GM23338 (cell line): ENCODE measurements around the gene RAB31. TPM values are rescaled to one million over a fixed set of nuclear protein-coding genes. Genes with fewer than 3 reads are reported as not detected.

Experiments used
- ATAC-seq: fragments of 200-7000 bp; cut with Tn5 transposase; 3 replicates; pipeline ENCODE4 v1.9.1; 2020
- DNase-seq: peaks from one replicate; pipeline ENCODE4 v3.0.0-alpha.2; 2015; ENCODE audit warnings: low spot score
- H2AFZ ChIP-seq: fragments of 200-600 bp; sonication (generic); 2 replicates; pipeline ENCODE4 v1.8.0; 2016; ENCODE audit warnings: antibody characterized with exemption, mild to moderate bottlenecking, moderate library complexity
- H3F3A ChIP-seq: fragments of 200-600 bp; sonication (generic); replicated peaks from 2 replicates; pipeline ENCODE4 v1.8.0; 2017; ENCODE audit warnings: antibody characterized with exemption, mixed run types, low read depth
- H3K27ac ChIP-seq: fragments of 200-600 bp; sonication (generic); 2 replicates; pipeline ENCODE4 v1.6.1; 2016; ENCODE audit warnings: low read depth
- H3K27me3 ChIP-seq: fragments of 200-600 bp; sonication (generic); 2 replicates; pipeline ENCODE4 v1.8.0; 2016; ENCODE audit warnings: mild to moderate bottlenecking, mixed run types, moderate library complexity; ENCODE audit not compliant: insufficient read depth
- H3K36me3 ChIP-seq: fragments of 200-600 bp; sonication (generic); 2 replicates; pipeline ENCODE4 v1.8.0; 2016; ENCODE audit warnings: mild to moderate bottlenecking; ENCODE audit not compliant: insufficient read depth
- H3K4me1 ChIP-seq: fragments of 200-600 bp; sonication (generic); 2 replicates; pipeline ENCODE4 v1.8.0; 2016; ENCODE audit warnings: mild to moderate bottlenecking, moderate library complexity; ENCODE audit not compliant: insufficient read depth
- H3K4me2 ChIP-seq: fragments of 200-600 bp; sonication (generic); 2 replicates; pipeline ENCODE4 v1.7.1; 2017; ENCODE audit warnings: mixed run types
- H3K4me3 ChIP-seq: fragments of 200-600 bp; sonication (generic); 2 replicates; pipeline ENCODE4 v1.6.1; 2016; ENCODE audit warnings: mixed run types
- H3K79me2 ChIP-seq: fragments of 200-600 bp; sonication (generic); replicated peaks from 2 replicates; pipeline ENCODE4 v1.8.0; 2017; ENCODE audit warnings: mild to moderate bottlenecking; ENCODE audit not compliant: insufficient read depth
- H3K9me2 ChIP-seq: fragments of 200-600 bp; sonication (generic); 2 replicates; pipeline ENCODE4 v1.8.0; 2017; ENCODE audit not compliant: insufficient read depth
- H4K20me1 ChIP-seq: fragments of 200-600 bp; sonication (generic); replicated peaks from 2 replicates; pipeline ENCODE4 v1.8.0; 2017; ENCODE audit warnings: mild to moderate bottlenecking; ENCODE audit not compliant: insufficient read depth
- H3K27ac Mint-ChIP-seq: 2 replicates; pipeline ENCODE4 v1.8.0; 2020; ENCODE audit warnings: inconsistent platforms, mild to moderate bottlenecking, moderate library complexity, mixed read lengths
- H3K27me3 Mint-ChIP-seq: 3 replicates; pipeline ENCODE4 v1.8.0; 2022; ENCODE audit warnings: low read depth, mild to moderate bottlenecking, moderate library complexity, mixed read lengths, inconsistent platforms; ENCODE audit not compliant: insufficient read depth, poor library complexity
- H3K36me3 Mint-ChIP-seq: 3 replicates; pipeline ENCODE4 v1.8.0; 2021; ENCODE audit warnings: low read depth, mild to moderate bottlenecking, inconsistent platforms, moderate library complexity, mixed read lengths
- H3K4me1 Mint-ChIP-seq: 3 replicates; pipeline ENCODE4 v1.8.0; 2020; ENCODE audit warnings: mild to moderate bottlenecking, inconsistent platforms, mixed read lengths
- H3K4me3 Mint-ChIP-seq: 3 replicates; pipeline ENCODE4 v1.8.0; 2021; ENCODE audit warnings: moderate library complexity, mild to moderate bottlenecking, inconsistent platforms, mixed read lengths
- H3K9me3 Mint-ChIP-seq: 3 replicates; pipeline ENCODE4 v1.8.0; 2020; ENCODE audit warnings: moderate library complexity, mild to moderate bottlenecking, inconsistent platforms, mixed read lengths
- CREB1 ChIP-seq: fragments of 250-450 bp; sonication (Bioruptor Pico); IDR thresholded peaks from 2 replicates; pipeline ENCODE4 v1.5.0; 2020; ENCODE audit warnings: low read depth, mild to moderate bottlenecking, moderate library complexity
- CTCF ChIP-seq, 2 experiments: fragments of 200-600 bp in 1 of 2; sonication (generic) in 1 of 2; conservative IDR thresholded peaks; 2 replicates each; pipeline versions ENCODE4 v1.5.1 to v1.6.1; 2016 to 2017; ENCODE audit warnings: antibody characterized with exemption in 2 of 2, low read depth in 2 of 2, mild to moderate bottlenecking in 2 of 2, moderate library complexity in 1 of 2
- EZH2 ChIP-seq: fragments of 200-600 bp; sonication (generic); IDR thresholded peaks from one replicate; pipeline ENCODE4 v1.8.0; 2017; ENCODE audit warnings: antibody characterized with exemption, mild to moderate bottlenecking, low read depth; ENCODE audit not compliant: unreplicated experiment
- NANOG ChIP-seq: IDR thresholded peaks from 2 replicates; pipeline ENCODE4 v1.6.1; 2016; ENCODE audit warnings: antibody characterized with exemption, borderline replicate concordance
- REST ChIP-seq: IDR thresholded peaks from one replicate; pipeline ENCODE4 v1.6.1; 2018; ENCODE audit warnings: antibody characterized with exemption; ENCODE audit not compliant: unreplicated experiment
- STAT1 ChIP-seq: IDR thresholded peaks from one replicate; pipeline ENCODE4 v1.6.1; 2016; ENCODE audit warnings: antibody characterized with exemption; ENCODE audit not compliant: unreplicated experiment
- polyA plus RNA-seq: library from polyadenylated mRNA; unstranded; fragments of >200 nt; fragmentation: Nextera tagmentation; extraction: Ambion mirVana; gene quantifications from 2 replicates; pipeline ENCODE4 v1.2.1, GENCODE V29; 2016
- total RNA-seq: library from RNA; depleted of rRNA; stranded (reverse); fragments of >200 nt; shearing (Covaris generic); gene quantifications from 2 replicates; pipeline ENCODE4 v1.2.3, GENCODE V29; 2014
- TF ChIP-seq, protein P1 (sequence below): IDR thresholded peaks from 2 replicates; pipeline ENCODE4 v1.6.1; 2016; ENCODE audit warnings: antibody characterized with exemption

The RAB31 gene
- total and polyA plus RNA-seq, 2 experiments from 2014 or later: 33.8 to 46.1 TPM

DNA sequence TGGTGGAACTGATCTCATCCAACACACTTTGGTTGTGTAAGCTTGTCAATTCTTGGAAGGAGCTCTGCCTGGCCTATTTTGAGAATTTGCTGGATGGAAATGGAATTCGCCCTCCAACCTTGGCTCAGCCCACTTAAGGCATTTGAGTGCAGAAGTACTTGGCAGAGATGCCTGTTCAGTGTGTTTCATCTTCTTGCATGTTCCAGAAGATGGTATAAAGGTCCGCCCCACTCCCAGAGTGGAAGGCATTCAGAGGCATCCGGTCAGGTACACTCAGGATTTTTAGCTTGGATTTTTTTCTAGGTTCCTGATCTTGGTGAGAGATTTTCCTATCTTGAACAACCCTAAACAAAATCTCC, 116.4 kb downstream of the RAB31 start:
- peaks cover 2% of the 10 kb centered on the region; the same call in 1 of the 3 replicates for H3K36me3 Mint-ChIP-seq
- Histone ChIP-seq H3F3A (no peaks in the 10 kb centered on the region), H3K4me3 (no peak overlapping the region), H3K36me3 (no peaks in the 10 kb centered on the region), H2AFZ (no peak overlapping the region), H3K9me2 (peaks cover 11% of the 10 kb centered on the region), H3K4me2 (no peak overlapping the region), H4K20me1 (no peaks in the 10 kb centered on the region), H3K4me1 (no peaks in the 10 kb centered on the region), H3K79me2 (no peaks in the 10 kb centered on the region), H3K27ac (no peak overlapping the region), H3K27me3 (no peaks in the 10 kb centered on the region)
- peaks cover 3% of the 10 kb centered on the region; the same call in 2 of the 3 replicates for H3K4me1 Mint-ChIP-seq
- DNase-seq (no peak), ATAC-seq (no peak)
- H3K9me3 Mint-ChIP-seq: no peaks in the 10 kb centered on the region
- no peak overlapping the region for H3K4me3 Mint-ChIP-seq
- H3K27me3 Mint-ChIP-seq: no peaks in the 10 kb centered on the region
- no peak for TF ChIP-seq STAT1
- TF ChIP-seq NANOG: no peak
- H3K27ac Mint-ChIP-seq: no peak overlapping the region

DNA sequence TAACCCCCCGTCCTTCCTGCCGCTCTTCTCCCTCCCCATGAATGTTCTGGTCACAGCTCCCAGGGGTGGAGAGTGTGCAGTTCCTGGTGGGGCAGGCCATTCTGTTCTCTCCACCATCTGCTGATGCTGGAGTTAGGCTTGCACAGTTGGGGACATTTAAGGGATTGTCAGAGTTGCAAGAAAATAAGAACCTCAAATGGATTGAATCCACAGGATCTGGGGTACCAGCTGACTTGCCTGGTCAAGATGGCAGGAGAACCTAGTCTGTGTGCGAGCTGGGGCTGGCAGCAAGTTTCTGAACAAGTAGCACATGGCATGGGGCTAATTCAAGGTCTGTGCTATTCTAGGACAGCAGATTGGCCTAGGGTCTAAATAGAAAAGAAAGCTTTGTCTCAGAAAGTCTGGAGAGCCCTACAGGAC, 116.9 kb downstream of the RAB31 start:
- Histone ChIP-seq H3K27ac (no peak overlapping the region), H4K20me1 (no peaks in the 10 kb centered on the region), H3K9me2 (peaks cover 11% of the 10 kb centered on the region), H3K4me1 (no peaks in the 10 kb centered on the region), H2AFZ (no peak overlapping the region), H3K36me3 (no peaks in the 10 kb centered on the region), H3K79me2 (no peaks in the 10 kb centered on the region), H3F3A (no peaks in the 10 kb centered on the region), H3K4me2 (no peak overlapping the region), H3K27me3 (no peaks in the 10 kb centered on the region), H3K4me3 (no peak overlapping the region)
- ATAC-seq: no peak
- H3K4me1 Mint-ChIP-seq: peaks cover 3% of the 10 kb centered on the region; the same call in 2 of the 3 replicates
- H3K27me3 Mint-ChIP-seq: no peaks in the 10 kb centered on the region
- TF ChIP-seq EZH2 (no peak), REST (no peak), CREB1 (CRISPR knock-in tag) (no peak), CTCF (conservative IDR thresholded peaks at IDR 0.05; ENCODE audit: low read depth in 2 of 2) (no peak)
- TF ChIP-seq, protein P1, sequence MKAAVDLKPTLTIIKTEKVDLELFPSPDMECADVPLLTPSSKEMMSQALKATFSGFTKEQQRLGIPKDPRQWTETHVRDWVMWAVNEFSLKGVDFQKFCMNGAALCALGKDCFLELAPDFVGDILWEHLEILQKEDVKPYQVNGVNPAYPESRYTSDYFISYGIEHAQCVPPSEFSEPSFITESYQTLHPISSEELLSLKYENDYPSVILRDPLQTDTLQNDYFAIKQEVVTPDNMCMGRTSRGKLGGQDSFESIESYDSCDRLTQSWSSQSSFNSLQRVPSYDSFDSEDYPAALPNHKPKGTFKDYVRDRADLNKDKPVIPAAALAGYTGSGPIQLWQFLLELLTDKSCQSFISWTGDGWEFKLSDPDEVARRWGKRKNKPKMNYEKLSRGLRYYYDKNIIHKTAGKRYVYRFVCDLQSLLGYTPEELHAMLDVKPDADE: no peak
- no peaks in the 10 kb centered on the region for H3K9me3 Mint-ChIP-seq
- H3K27ac Mint-ChIP-seq: no peak overlapping the region
- no peak overlapping the region for H3K4me3 Mint-ChIP-seq
- H3K36me3 Mint-ChIP-seq: no peaks in the 10 kb centered on the region
- DNase-seq: no peak
